Right renal cortex interstitium (tissue), 3 donors: Measurements from ENCODE around the gene ATXN7. TPM values are rescaled to one million over a fixed set of nuclear protein-coding genes. Genes with fewer than 3 reads are reported as not detected.

ENCODE experiments used
- DNase-seq, 3 donors: peaks; one replicate each; pipeline ENCODE4 v3.0.0-alpha.2; 2013; ENCODE audit warnings: low read depth in 3 of 3, low spot score in 2 of 3
- polyA plus RNA-seq, 3 donors: library from polyadenylated mRNA; unstranded; fragments of 120-200 nt; gene quantifications; one replicate each; pipeline ENCODE4 v1.2.1, GENCODE V29; 2013; ENCODE audit not compliant: insufficient read length in 3 of 3

ATXN7 gene
- 10 to 100 TPM; 14.5 to 16.2 (median 14.9) TPM for polyA plus RNA-seq

- DNase-seq = peak in 1 of 3 donors; percentile 32
Measured at GRCh38 chr3:63863150-63864007, at the start of gene ATXN7, which contains the start of gene THOC7. Gene ATXN7 (plus strand): TSS chr3:63863867. CDS start chr3:63912599, 48,732 bp downstream. Gene THOC7 (minus strand): TSS chr3:63863805. CDS start chr3:63863790, 15 bp downstream.

GRCh38 chr3:63814237-63814636, 49.4 kb upstream of the ATXN7 start:
- no peak for DNase-seq

DNA sequence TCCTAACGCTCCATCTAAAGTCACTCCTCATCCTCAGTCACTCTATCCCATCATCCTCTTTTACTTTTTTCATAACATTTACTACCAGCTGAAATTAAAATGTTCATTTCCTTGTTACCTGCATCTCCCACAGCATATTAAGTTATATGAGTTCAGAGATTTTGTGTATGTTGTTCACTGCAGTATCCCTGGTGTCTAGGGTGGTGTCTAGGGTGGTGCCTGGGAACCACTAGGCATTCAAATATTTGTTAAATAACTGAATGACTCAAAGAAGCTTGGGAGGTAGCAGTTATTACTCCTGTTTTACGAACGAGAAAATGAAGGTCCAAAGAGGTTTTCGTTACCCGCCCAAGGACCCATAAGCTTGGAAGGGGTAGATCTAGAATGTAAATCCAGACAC, 46.4 kb upstream of the ATXN7 start:
- no peak for DNase-seq

- DNase-seq = peak; percentile 30 to 47 (median 33)
Measured at GRCh38 chr3:63818282-63819150, 45.2 kb upstream of the ATXN7 start.

GRCh38 chr3:63819151-63819398, 44.6 kb upstream of the ATXN7 start, which contains the start of gene C3orf49:
Gene C3orf49 (plus strand): TSS chr3:63819299. CDS start chr3:63819472, 173 bp downstream.
- no peak for DNase-seq

- DNase-seq = no peak
Measured at GRCh38 chr3:63824309-63824708, 39.4 kb upstream of the ATXN7 start.

GRCh38 chr3:63830526-63830925, 33.1 kb upstream of the ATXN7 start:
- DNase-seq = no peak

GRCh38 chr3:63832395-63832794, 31.3 kb upstream of the ATXN7 start:
- no peak for DNase-seq

GRCh38 chr3:63841704-63842103, 22.0 kb upstream of the ATXN7 start:
- no peak for DNase-seq

GRCh38 chr3:63842127-63842526, 21.5 kb upstream of the ATXN7 start:
- no peak for DNase-seq

DNA sequence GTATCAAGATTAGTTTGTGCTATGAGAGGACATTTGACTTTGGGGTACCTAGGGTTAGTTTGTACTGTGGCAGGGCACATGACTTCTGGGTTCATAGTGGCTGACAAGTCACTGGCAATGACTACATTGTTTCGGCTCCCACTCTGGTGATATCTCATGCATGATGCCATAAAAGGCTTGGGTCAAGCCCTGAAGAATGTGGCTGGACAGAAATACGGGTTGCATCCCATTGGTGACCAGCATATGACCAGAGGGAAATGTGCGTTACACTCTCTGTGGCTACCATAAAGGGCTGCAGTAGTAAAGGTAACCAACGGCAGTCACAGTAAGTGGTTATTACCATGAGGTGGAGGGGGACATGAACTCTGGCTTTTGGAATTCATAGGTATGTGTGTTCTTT, 18.5 kb upstream of the ATXN7 start:
- DNase-seq = no peak

- DNase-seq = no peak
Measured at GRCh38 chr3:63847718-63848450, 15.8 kb upstream of the ATXN7 start.

DNA sequence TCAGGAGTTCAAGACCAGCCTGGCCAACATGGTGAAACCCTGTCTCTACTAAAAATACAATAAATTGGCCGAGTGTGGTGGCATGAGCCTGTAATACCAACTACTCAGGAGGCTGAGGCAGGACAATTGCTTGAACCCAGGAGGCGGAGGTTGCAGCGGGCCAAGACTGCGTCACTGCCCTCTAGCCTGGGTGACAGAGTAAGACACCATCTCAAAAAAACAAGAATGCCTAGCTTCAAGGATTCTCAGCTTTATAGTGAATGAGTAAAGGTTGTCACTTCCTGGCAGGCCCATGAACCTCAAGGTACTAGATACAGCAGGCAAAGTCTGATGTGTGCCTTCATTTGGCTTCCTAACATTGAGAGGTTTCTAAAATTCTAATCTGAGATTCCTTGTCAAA, 14.5 kb upstream of the ATXN7 start:
- DNase-seq = no peak

GRCh38 chr3:63851287-63851686, 12.4 kb upstream of the ATXN7 start:
- no peak for DNase-seq

- no peak for DNase-seq
Measured at GRCh38 chr3:63853106-63853505, 10.6 kb upstream of the ATXN7 start.

DNA sequence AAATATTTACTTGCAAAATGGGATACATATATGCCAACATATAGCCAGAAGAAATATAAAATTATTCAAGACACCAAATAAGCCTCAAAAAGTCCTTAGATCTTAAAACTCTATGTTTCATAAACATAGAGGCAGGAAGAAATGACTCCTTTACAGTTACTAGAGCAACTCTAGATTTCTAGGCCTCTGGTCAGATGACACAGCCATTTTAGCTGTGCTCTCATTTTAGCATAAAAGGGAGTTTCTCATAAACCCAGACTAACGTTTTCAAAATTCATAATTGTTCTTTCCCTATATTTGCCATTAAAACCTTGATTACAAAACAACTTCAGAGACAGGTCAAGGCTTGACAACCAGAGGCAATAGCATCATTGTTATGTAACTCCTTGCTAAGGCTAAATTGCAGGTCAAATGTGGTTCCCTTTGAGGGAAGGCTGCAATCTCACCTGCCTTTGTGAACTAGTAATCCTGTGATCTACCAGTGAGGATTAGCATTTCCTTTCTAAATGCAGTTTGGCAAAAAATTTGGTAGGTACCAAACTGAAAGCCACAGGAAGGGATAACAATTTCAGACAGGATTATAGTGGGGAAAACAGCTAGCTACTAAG, 8.2 kb upstream of the ATXN7 start:
- no peak for DNase-seq

DNA sequence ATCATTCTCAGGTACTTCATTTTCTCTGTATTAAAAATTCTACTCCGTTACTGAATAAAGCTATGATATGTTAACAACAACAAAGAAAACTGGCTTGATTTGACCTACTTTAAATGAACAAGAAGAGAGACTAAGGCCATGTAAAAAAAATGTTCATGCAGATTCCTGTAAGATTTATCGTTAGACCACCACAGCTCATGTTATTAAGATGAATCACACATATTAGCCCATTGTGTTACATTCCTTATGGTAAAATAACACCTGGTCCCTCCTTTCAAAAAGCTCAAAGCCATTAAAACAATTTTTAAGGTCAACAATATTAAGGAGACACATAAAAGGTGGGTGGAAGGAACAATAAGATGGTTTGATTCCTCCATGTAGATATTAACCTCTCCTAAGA, 6.4 kb upstream of the ATXN7 start:
- no peak for DNase-seq

- no peak for DNase-seq
Measured at GRCh38 chr3:63860776-63861175, 2.9 kb upstream of the ATXN7 start.

DNA sequence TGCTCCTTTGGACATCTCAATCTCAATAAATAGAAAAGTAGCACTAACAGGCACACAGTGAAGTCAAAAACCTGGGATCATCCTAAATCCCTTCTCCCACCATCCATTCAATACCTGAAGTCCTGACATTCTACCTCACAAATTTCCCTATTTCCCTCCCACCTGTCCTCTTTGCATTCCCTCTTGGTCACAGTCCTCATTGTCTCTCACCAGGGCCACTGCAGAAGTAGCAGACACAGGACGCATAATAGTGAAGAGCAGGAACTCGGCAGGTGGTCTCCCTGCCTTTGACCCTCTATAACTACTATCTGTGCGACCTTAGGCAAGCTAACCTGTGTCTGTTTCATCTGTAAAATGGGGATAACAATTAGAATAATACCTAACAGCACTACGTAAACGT, 2.4 kb upstream of the ATXN7 start:
- DNase-seq = no peak

DNA sequence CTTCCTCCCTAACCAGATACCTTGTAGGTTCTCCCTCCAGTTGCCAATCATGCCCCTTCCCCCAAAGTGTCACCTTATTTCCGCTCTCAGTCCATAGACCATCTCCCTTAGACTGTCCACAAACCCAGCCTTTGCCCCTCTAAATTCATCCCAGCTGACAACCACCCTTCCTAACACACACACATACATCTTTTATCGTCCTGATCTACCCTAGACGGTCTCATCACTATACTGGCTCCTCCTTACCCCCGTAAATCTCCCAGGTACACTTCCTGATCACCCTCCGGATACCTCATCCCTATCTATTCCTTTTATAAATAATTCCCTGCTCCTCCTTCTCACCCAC, 890 bp upstream of the ATXN7 start:
- no peak for DNase-seq
